ENCODE results near the gene NDFIP1. TPM values are rescaled to one million over a fixed set of nuclear protein-coding genes. Genes with fewer than 3 reads are reported as not detected.

NDFIP1 gene
- total and polyA plus RNA-seq, 2 of the 8 experiments (the other 6 are each of a cell fraction or from before 2014, with no cell fraction given) = 8.8 to 27.1 TPM

DNA sequence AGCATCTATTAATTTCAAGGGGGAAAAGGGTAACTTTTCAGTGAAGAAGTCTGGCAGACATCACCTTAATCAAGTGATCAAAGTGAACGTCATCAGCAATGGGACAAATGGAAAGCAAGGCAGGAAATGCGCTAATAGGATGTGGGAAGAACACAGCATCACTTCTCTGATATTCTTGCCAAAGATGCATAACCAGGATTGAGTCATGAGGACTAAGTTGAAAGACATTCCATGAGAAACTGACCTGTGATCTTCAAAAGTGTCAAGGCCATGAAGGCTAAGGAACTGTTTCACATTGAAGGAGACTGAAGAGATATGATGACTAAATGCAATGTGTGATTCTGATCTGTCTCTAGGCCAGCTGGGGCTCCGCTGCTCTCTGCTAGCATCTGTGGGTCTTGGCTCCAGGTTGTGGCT is 92.9 kb downstream of the NDFIP1 start:
- no peak overlapping the region for H4K8ac ChIP-seq (ENCODE audit: extremely low read depth, insufficient read depth, low read length)
- H2BK5ac ChIP-seq (ENCODE audit: low read depth, low read length) = no peak overlapping the region
- H3K27me3 ChIP-seq (replicated peaks in 1 of 4; ENCODE audit: control insufficient read depth in 3 of 4, extremely low read depth in 1 of 4, insufficient read depth in 3 of 4, low read length in 3 of 4) = peaks cover 0 to 2% (median 0%) of the 10 kb centered on the region in 4 experiments; a peak in 1 of 7 replicates
- H3K23me2 ChIP-seq (ENCODE audit: low read depth, low read length) = no peaks in the 10 kb centered on the region
- no peak overlapping the region for H3K4me3 ChIP-seq (ENCODE audit: extremely low read depth in 1 of 4, insufficient read depth in 2 of 4, low read depth in 3 of 4, low read length in 4 of 4)
- H3K4me2 ChIP-seq (ENCODE audit: insufficient read depth in 1 of 2, low read depth in 2 of 2, low read length in 2 of 2) = no peak overlapping the region
- H4K5ac ChIP-seq (ENCODE audit: insufficient read length, low read depth, low read length) = no peak overlapping the region
- CTCF ChIA-PET (ENCODE audit: partially characterized antibody) = no interaction called here
- H3K36me3 ChIP-seq (ENCODE audit: control insufficient read depth in 2 of 4, insufficient read depth in 4 of 4, low read length in 3 of 4) = no peaks in the 10 kb centered on the region
- DNase-seq (ENCODE audit: low read depth in 1 of 2, low spot score in 2 of 2) (no peak), FAIRE-seq (no peak)
- H2BK12ac ChIP-seq (ENCODE audit: low read depth, low read length) = no peak overlapping the region
- no peak overlapping the region for H3K4ac ChIP-seq (replicated peaks; ENCODE audit: insufficient read length, low read depth, low read length)
- no peaks in the 10 kb centered on the region for H3K79me2 ChIP-seq (ENCODE audit: control insufficient read depth in 1 of 2, insufficient read depth in 2 of 2, low read length in 2 of 2)
- no peak overlapping the region for H3K14ac ChIP-seq (ENCODE audit: insufficient read length)
- H3K9ac ChIP-seq (replicated peaks in 1 of 4; ENCODE audit: extremely low read depth in 1 of 4, low read depth in 3 of 4, low read length in 3 of 4) = no peak overlapping the region
- H4K20me1 ChIP-seq (replicated peaks in 1 of 2; ENCODE audit: control insufficient read depth in 1 of 2, insufficient read depth in 2 of 2, low read length in 2 of 2) = no peaks in the 10 kb centered on the region
- H3K9me3 ChIP-seq (ENCODE audit: insufficient read depth in 2 of 2, low read depth in 1 of 2, low read length in 1 of 2) = no peaks in the 10 kb centered on the region
- H4K91ac ChIP-seq (replicated peaks; ENCODE audit: insufficient read length, low read length) = no peak overlapping the region
- no peak overlapping the region for H2AFZ ChIP-seq (ENCODE audit: low read length)
- no peak overlapping the region for H2AK5ac ChIP-seq (ENCODE audit: low read depth, low read length)
- H2BK15ac ChIP-seq (ENCODE audit: low read length) = peak overlapping the region; percentile 93; the same call in 1 of the 2 replicates
- 95% methylated on average over 3 of the region's 3 CpGs; no CpG with 5 or more reads in 1 of the 2 experiments for WGBS, 2 experiments (ENCODE audit: extremely low coverage in 1 of 2, insufficient coverage in 1 of 2, insufficient read length in 1 of 2, insufficient replicate concordance in 2 of 2, low coverage in 1 of 2, low lambda C conversion rate in 2 of 2, missing lambda C conversion rate in 1 of 2)
- no peak overlapping the region for H3K56ac ChIP-seq (replicated peaks; ENCODE audit: insufficient read length, low read depth, low read length)
- POLR2A ChIA-PET (ENCODE audit: partially characterized antibody) = no interaction called here
- H3K27ac ChIP-seq (ENCODE audit: low read depth, low read length) = no peak overlapping the region
- peaks cover 0 to 3% (median 1%) of the 10 kb centered on the region in 4 experiments; a peak in 6 of 7 replicates for H3K4me1 ChIP-seq (replicated peaks in 1 of 4; ENCODE audit: control insufficient read depth in 3 of 4, insufficient read depth in 4 of 4, low read length in 3 of 4)
- no peak overlapping the region for H2BK120ac ChIP-seq (replicated peaks; ENCODE audit: low read depth, low read length)
- H3K23ac ChIP-seq (ENCODE audit: insufficient read length) = no peak overlapping the region
- H2BK20ac ChIP-seq (ENCODE audit: low read length) = no peak overlapping the region
- peak overlapping the region; percentile 63; the same call in 1 of the 2 replicates for H3K18ac ChIP-seq (ENCODE audit: extremely low read depth, low read length)
- no peaks in the 10 kb centered on the region for H3K79me1 ChIP-seq (ENCODE audit: low read depth, low read length)
- TF ChIP-seq BCL11A (IDR thresholded peaks at IDR 0.05; ENCODE audit: low read depth in 2 of 2, low read length in 2 of 2) (no peak), TCF12 (IDR thresholded peaks at IDR 0.05; ENCODE audit: low read depth, low read length) (no peak), TEAD4 (IDR thresholded peaks at IDR 0.05; ENCODE audit: low read depth, low read length) (no peak), CTBP2 (IDR thresholded peaks at IDR 0.05; ENCODE audit: borderline replicate concordance, insufficient read depth, insufficient read length, low read length) (no peak), SP4 (IDR thresholded peaks at IDR 0.05; ENCODE audit: low read length) (no peak), KDM5A (IDR thresholded peaks at IDR 0.05; ENCODE audit: low read length) (no peak), GTF2F1 (IDR thresholded peaks at IDR 0.05; ENCODE audit: borderline replicate concordance, low read depth, low read length) (no peak), CBX8 (IDR thresholded peaks at IDR 0.05; ENCODE audit: borderline replicate concordance, low read depth, low read length) (no peak), CBX5 (IDR thresholded peaks at IDR 0.05; ENCODE audit: low read depth, low read length) (no peak), POLR2A (IDR thresholded peaks at IDR 0.05; ENCODE audit: control extremely low read depth in 1 of 2, low read depth in 2 of 2, low read length in 2 of 2) (no peak), HDAC6 (IDR thresholded peaks at IDR 0.05; ENCODE audit: low read depth, low read length) (no peak)
- TF ChIP-seq, protein P1, sequence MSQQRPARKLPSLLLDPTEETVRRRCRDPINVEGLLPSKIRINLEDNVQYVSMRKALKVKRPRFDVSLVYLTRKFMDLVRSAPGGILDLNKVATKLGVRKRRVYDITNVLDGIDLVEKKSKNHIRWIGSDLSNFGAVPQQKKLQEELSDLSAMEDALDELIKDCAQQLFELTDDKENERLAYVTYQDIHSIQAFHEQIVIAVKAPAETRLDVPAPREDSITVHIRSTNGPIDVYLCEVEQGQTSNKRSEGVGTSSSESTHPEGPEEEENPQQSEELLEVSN (IDR thresholded peaks at IDR 0.05) = no peak
- TF ChIP-seq, protein P2, sequence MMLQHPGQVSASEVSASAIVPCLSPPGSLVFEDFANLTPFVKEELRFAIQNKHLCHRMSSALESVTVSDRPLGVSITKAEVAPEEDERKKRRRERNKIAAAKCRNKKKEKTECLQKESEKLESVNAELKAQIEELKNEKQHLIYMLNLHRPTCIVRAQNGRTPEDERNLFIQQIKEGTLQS (IDR thresholded peaks at IDR 0.05; ENCODE audit: insufficient read depth, low read depth, low read length) = no peak
- TF ChIP-seq, protein P3, sequence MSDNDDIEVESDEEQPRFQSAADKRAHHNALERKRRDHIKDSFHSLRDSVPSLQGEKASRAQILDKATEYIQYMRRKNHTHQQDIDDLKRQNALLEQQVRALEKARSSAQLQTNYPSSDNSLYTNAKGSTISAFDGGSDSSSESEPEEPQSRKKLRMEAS (IDR thresholded peaks at IDR 0.05) = no peak
